Measurements from ENCODE around the gene ZNF518A.

The ZNF518A gene, protein sequence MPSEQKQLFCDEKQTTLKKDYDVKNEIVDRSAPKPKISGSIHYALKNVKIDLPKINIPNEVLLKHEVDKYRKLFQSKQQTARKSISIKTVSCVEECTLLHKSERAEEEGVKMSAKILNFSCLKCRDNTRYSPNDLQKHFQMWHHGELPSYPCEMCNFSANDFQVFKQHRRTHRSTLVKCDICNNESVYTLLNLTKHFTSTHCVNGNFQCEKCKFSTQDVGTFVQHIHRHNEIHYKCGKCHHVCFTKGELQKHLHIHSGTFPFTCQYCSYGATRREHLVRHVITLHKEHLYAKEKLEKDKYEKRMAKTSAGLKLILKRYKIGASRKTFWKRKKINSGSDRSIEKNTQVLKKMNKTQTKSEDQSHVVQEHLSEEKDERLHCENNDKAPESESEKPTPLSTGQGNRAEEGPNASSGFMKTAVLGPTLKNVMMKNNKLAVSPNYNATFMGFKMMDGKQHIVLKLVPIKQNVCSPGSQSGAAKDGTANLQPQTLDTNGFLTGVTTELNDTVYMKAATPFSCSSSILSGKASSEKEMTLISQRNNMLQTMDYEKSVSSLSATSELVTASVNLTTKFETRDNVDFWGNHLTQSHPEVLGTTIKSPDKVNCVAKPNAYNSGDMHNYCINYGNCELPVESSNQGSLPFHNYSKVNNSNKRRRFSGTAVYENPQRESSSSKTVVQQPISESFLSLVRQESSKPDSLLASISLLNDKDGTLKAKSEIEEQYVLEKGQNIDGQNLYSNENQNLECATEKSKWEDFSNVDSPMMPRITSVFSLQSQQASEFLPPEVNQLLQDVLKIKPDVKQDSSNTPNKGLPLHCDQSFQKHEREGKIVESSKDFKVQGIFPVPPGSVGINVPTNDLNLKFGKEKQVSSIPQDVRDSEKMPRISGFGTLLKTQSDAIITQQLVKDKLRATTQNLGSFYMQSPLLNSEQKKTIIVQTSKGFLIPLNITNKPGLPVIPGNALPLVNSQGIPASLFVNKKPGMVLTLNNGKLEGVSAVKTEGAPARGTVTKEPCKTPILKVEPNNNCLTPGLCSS (N-terminal part only)

DNA sequence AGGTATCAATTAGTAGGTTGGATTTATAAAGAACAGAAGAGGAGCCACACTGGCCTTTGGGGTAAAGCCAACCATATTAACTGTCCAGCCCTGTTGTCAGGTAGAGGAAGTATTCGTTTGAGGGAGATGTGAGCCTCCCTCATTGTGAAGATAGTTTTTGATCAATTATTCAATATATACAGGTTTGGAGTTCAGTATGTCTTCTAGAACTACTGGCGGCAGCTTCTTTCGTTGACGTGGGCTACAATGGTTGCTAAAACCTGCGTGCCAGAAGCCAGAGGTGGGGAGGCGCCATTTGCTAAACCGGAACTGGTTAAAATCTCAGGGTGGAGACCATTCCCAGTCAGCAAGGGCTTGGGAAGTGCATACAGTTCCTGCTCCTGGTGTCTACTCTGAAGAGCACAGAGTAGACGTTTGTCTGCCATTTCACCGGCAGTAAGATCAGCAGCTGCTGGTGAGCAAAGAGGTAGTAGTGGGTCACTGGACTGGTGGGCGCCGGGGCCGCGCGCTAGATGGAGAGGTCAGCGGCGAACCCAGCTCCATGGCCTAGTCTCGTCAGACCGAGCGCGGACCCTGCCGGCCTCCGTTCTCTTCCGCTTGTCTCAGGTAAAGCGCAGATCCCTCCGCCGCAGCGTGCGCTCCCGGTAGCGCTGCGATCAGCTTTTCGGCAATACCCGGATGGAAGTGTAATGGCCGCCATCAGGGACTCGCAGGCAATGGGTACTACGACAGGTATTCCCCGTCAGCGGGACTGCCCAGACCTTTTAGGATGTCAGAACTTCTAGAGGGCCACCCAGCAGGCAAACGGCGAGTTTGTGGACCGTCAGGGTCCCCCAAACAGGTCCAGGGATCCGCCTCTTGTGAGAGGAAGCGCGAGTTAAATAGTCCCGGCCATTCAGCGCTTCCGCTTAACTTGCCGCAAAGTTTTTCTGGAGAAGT lies at the start of gene ZNF518A:
Gene ZNF518A, plus strand, starts transcription at position 911 of the 939 bp plus-strand sequence. CDS start 26,026 bp downstream, outside the sequence.
- peak; percentile 88 to 91 for DNase-seq

DNA sequence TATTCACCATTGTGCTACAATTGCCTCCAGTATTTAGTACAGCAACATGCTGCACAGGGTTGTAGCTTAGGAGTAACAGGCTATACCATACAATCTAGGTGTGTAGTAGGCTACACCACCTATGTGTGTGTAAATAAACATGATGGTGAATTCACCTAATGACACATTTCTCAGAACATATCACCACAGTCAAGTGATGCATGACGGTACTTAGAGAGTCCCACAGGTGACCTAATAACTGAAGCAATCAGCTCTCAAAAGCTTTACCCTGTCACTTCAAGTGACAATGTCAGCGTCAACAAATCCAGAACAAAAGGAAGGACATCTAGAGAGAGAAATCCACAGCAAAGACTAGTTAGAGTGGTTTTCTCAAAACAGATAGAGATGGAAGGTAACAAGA lies 47.9 kb upstream of the ZNF518A start:
- DNase-seq = no peak

DNA sequence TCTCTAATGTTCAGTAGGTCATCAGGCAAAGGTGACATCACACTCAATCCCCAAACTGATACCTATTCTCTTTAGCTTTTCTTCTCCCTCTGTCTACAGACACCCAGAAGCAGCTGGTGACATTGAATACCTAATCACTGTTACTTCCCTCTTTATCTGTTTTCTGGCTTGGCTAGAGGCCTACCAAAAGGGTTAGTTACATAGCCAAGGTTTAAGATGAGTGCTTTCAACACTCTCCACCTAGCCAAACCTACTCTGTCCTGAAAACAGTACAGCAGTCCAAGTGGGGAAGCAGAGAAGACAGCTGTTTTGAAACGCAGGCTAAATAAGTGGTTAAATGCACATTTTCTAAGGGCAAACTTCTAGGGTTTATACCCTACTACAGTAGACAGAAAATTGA lies 47.3 kb upstream of the ZNF518A start:
- DNase-seq = no peak

DNA sequence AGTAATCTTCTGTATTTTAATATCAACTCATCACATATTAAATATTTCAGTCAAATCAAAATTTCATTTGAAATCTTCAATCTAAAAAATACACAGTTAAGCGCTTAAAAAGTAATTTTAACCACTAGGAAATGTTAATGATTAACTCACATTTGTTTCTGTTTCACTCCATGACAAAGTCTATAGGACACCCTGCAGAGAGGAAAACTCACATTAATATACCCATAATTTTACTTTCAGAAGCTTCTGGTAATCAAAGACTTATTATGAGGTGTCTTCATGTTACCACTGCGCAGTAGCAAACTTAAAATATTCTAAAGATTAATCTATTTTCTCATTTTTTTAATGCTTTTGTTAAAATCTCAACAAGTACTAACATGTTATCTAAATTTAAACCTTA lies 41.0 kb upstream of the ZNF518A start:
- no peak for DNase-seq

DNA sequence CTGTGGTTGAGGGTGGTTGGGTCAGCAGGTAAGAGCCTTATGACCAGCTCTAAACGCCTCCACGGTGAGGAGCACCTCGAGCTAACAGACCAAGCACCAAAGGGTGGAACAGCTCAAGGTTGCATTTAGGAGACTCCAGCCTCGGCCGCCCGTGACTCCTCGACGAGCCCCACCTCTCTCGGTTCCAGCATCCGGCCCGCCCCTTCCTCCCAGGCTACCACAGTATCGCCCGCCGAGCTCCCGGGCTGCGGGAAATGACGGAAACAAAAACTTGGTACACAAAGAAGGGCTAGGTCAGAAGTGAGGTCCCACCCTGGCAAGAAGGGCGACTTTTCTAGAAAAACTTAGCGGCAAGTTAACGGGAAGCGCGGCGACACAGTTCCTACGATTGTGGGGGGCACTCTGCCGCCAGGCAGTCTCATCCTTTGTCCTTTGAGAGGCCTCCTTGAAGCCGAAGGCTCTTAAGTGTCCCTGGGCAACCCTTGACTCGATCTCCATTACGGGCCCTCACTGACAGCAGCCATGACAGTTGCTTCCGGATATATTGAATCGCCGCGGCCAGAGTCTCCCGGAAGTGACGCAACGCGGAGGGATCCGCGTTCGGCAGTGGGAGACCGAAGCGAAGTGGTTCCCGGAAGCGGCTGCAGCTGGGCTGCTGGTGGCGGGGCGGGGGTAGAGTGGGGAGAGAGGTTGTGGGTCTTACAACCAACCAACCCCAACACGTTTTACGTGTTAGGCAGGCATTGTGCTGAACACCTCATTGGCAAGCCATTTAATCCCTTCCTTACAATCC lies 40.2 kb upstream of the ZNF518A start:
- DNase-seq = peak; percentile 89

DNA sequence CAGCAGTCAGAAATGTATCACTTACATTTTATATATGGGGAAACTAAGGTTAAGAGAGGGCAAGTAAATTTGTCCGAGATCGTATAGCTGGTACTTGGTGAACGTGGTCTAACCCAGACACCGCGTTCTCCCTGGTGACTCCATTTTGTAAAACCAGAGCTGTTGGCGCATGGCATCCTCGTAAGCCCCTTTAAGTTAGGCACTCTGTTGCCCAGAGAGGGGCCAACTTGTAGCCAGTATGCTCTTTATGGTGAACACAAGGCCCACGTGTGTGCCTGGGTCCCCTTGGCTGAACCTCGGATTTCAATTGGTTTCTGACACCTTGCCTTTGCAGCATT lies 39.7 kb upstream of the ZNF518A start:
- no peak for DNase-seq

DNA sequence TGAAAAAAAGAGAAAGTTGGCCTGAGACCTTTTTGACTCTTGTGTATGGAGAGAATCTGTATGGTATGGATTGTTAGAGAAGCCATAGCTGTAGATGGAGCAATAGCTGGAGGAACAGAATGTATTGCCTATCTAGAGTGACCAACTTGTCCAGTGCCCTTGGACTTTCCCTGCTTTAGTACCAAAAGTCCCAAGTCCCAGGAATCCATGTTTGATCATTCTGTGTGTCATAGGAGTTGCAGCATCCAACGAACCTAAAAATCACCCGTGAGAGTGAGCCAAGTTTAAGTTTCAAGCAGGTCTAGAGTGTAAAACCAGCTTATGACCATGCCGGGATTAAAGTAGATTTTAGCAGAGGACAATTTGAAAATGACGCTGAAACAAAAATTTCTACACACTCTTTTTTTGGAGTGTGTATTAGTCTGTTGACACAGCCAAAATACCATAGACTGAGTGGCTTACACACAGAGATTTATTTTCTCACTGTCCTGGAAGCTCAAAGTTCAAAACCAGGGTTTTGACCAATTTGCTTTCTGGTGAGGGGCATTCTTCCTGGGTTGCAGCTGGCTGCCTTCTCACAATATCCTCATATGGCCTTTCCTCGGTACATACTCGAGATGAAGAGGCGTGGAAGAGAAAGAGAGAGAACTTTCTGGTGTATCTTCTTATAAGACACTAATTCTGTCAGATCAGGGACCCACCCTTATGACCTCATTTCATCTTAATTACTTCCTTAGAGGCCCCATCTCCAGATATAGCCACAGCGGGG lies 36.9 kb upstream of the ZNF518A start:
- no peak for DNase-seq

DNA sequence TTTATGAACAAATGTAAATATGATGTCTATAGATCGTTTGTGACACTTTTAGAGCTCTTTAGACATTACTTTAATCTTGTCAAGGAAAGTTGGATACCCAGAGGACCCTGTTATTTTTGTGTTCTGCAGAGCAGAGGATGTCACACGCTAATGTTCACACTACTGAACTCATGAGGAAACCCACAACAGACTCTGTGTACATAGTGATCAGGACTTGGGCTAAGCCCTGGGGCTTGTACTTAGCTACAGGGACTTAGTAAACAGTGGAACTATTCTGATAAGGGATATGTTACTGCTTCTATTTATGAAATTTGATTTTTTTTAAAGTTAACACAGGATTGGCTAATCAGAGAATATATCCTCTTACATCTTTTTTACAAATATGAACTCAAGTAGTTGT lies 36.1 kb upstream of the ZNF518A start:
- DNase-seq = no peak

DNA sequence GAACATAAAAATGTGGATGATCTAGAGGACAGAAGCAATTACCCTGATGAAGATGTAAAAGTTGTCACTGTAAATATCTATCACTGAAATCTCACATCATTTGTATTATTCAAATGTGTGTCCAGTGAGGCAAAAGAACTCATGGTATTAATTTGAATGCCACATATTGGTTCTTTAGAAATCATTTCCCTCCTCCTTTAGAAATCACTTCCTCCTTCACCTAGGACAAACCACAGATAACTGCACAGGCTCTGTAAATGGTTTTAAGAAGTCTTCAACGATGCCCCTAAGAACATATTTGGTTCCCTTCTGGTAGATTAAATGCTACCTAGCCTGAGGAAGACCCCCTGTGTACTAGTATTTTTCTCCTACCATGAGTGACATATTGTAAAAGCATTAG lies 33.1 kb upstream of the ZNF518A start:
- no peak for DNase-seq

DNA sequence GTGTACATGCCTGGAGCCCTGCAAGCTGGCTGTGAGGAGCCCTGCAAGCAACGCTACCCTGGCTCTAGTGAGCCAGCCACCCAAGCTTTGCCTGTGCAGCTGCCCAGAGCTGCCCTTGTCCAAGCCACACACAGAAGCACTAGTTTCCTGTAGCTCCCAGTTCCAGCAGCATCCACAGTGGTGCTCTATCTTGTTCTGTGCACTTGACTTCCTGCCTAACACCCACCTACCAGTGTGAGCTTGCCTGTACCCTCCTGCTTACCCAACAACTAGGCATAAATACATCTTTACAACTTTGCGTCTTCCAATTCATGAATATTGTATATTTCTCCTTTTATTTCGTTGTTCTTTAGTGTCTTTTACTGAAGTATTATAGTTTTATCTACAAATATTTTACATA lies 32.2 kb upstream of the ZNF518A start:
- no peak for DNase-seq

DNA sequence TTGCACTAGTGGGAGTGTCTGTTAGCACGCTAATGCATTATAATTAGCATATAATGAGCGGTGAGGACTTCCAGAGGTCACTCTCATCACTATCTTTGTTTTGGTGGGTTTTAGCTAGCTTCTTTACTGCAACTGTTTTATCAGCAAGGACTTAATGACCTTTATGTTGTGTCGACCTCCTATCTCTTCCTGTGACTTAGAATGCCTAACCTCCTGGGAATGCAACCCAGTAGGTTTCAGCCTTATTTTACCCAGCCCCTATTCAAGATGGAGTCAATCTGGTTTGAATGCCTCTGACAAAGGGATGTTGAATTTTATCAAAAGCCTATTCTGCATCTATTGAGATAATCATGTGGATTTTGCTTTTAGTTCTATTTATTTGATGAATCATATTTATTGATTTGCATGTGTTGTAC lies 22.5 kb upstream of the ZNF518A start:
- DNase-seq = no peak

DNA sequence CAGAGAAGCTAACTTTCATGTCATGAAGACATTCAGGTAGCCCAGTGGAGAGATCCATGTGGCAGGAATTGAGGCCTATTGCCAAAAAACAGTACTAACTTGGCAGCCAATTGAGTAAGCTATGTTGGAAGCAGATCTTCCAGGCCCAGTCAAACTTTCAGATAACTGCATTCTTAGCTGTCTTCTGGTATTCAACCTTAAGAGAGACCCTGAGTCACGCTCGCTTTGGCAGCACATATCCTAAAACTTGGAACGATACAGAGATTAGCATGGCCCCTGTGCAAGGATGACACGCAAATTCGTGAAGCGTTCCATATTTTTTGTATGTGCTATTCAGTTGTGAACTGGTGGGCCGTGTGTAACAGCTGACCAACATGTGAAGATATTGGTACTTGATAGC lies 17.6 kb upstream of the ZNF518A start:
- no peak for DNase-seq

DNA sequence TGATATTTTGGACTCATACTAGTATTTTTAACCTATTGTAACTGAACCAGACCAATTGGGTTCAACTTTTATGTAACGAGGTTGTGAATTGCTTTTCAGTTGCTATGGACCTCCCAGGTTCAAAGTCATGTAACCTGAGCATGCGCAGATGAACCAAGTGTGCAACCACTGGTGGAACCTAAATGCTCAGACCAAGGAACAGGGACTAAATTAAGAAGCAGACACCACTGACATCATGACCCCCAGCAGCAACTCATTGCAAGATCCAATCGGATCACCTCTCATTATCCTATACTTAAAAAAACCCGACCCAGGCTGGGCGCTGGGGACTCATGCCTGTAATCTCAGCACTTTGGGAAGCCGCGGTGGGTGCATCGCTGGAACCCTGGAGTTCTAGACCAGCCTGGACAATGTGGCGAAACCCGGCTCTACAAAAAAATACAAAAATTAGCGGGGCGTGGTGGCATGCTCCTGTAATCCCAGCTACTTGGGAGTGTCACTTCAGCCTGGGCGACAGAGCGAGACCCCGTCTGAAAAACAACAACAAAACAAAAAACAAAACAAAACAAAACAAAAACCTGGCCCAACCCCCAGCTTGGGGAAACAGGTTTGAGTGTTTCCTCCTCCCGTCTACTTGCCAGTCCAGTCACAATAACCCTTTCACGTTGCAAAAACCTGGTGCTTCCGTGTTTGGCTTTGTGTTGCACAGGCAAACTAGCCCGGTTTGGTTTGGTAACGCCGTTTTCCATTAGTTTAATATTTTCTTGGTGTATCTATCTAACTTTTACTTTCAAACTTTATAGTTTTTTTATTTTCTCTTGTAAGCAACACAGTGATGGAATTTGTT lies 11.3 kb upstream of the ZNF518A start:
- no peak for DNase-seq

DNA sequence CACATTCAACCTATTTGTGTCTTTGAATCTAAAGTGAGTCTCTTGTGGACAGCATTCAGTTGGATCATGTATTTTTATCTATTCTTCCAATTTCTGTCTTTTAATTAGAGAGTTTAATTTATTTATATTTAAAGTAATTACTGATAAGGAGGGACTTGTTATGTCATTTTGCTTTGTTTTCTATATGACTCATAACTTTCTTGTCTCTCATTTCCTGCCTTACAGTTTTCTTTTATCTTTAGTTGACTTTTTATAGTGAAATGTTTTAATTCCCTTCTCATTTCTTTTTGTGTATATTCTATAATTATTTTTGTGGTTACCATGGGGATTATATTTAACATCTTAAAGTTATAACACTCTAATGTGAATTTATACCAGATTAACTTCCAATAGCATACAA lies 7.3 kb upstream of the ZNF518A start:
- no peak for DNase-seq

DNA sequence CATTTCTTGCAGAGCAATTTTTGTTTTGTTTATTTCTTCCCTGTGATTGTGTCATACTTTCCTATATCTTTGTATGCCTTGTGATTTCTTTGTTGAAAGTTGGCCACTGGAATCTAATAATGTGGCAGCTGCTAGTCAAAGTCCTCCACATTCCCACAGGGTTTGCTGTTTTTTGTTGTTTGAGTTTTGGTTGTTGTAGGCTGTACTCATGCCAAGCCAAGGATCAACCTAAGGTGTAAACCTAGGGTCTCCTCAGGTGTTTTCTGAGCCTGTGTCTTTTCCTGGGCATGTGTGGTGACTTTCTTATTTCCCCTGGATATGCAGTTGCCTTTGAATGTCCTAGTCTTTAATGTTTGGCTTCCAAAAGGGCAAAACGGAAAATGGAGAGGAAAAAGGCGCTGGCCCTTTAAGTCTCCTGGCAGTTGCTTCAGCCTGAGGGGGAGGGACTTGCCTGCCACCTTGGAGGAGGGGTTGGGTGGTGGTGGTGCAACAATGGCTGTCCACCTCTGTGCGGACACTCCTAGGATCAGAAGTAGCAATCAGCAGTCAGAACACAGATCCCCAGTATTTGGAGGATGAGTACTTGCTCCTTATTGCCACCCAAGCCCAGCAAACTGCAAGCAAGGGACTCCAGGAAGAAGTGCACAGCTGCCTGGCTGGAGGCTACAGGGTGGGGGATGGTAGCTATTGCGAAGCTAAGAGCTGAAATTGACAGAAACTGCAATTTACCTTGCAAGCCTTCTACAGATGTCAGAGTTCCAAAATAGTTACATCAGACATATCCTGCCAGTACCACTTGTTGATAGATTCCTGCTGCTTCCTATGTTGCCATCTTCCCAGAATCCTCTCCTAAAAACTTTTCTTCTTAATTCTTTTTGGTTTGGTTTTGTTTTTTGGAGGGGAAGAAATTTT lies 5.6 kb upstream of the ZNF518A start:
- DNase-seq = no peak

DNA sequence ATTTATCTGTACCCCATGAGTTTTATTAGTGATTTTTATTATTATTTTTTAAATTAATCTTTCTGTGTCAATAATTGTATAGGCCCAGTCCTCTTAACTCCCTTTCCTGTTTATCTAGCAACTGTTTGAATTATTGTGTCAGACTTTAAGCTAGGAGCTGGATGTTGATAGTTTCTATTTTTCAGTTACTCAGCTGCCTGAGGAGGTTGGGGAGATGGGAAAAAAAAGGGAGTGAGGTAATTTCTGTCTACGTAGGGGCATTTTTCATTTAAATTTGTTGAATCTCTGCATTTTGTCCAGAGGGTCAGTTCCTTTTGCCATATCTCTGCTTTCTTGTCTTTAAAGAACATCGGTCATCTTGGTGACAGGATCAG lies 5.0 kb upstream of the ZNF518A start:
- no peak for DNase-seq

DNA sequence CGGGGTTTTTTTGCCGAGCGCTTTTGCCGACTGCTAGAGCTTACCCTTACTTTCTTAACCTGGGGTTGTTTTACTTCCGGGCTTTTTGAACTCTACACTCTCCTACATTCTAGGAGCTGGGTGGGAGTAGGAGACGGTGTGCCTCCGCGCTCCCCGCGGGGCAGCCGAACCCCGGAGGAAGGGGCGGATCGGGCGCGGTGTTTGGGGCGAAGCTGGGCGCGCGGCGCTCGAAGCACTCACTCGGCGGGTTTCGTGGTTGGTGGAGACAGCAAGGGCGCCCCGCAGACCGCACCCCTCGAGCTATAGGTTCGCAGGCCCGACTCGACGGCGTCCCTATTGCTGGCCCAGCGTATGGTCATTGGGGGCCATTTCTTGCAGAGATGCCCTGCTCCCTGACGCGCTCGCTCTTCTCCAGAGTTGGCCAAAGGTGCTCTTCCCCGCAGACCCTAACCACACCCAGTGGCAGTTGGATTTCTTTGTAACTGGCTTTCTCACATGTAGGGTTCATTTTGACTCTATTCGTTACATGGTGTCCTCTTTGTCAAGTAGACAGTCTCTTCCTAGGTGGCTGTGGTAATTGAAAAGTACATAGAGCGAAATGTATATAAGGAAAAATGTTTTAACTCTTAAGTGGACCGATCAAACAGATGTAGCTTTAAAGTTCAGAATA lies 364 bp downstream of the ZNF518A start:
- peak in 1 of 2 donors; percentile 76 for DNase-seq

DNA sequence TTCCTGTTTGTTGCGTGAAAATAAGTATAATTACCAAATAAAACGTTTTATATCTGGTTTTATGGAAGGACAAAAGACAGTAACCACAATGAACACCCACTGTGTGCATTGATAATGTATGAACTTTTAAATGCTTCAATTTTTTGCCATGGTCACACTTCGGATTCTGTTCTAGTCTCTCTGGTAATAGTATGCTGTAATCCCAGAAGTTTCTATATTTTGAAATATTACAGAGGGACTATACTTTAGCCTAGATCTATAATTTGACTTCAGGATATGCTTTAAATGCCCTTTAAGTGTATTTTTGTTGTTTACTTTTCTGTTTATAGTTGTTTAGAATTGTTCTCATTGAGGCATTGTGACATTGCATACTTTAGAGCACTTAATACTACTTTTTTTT lies 1.5 kb downstream of the ZNF518A start:
- no peak for DNase-seq
